Vagina (tissue), 2 donors: ENCODE data around the gene PBX1. TPM values are rescaled to one million over a fixed set of nuclear protein-coding genes. Genes with fewer than 3 reads are reported as not detected.

Experiments
- DNase-seq, 2 donors: peaks; one replicate each; pipeline ENCODE4 v3.0.0-alpha.2; 2017; ENCODE audit errors: extremely low spot score in 2 of 2
- H3K27ac ChIP-seq: fragments of 200-600 bp; sonication (generic); one replicate; pipeline ENCODE4 v1.5.1; 2019
- H3K27me3 ChIP-seq: fragments of 200-600 bp; sonication (generic); one replicate; pipeline ENCODE4 v1.5.1; 2019
- H3K36me3 ChIP-seq, 2 donors: fragments of 200-600 bp; sonication (generic); one replicate each; pipeline ENCODE4 v1.5.1; 2017 to 2019
- H3K4me1 ChIP-seq: fragments of 200-600 bp; sonication (generic); one replicate; pipeline ENCODE4 v1.5.1; 2019
- H3K4me3 ChIP-seq, 2 donors: fragments of 200-600 bp; sonication (generic); 1 replicate in 1 of 2; 2 replicates in 1 of 2; pipeline ENCODE4 v1.5.1; 2016 to 2019
- H3K9me3 ChIP-seq: fragments of 200-600 bp; sonication (generic); one replicate; pipeline ENCODE4 v1.5.1; 2019
- CTCF ChIP-seq, 3 experiments: fragments of 450-650 bp in 2 of 3; fragments of 200-600 bp in 1 of 3; sonication (generic) in 1 of 3; IDR thresholded peaks; one replicate each; pipeline ENCODE4 v1.5.1; 2017 to 2019; ENCODE audit warnings: antibody characterized with exemption in 3 of 3, mild to moderate bottlenecking in 2 of 3, moderate library complexity in 2 of 3
- POLR2A ChIP-seq, 2 donors: fragments of 450-650 bp; IDR thresholded peaks; one replicate each; pipeline ENCODE4 v1.6.1; 2017; ENCODE audit warnings: antibody characterized with exemption in 2 of 2, mild to moderate bottlenecking in 2 of 2, moderate library complexity in 2 of 2
- POLR2AphosphoS5 ChIP-seq, 2 donors: sonication (generic); formaldehyde crosslinking; IDR thresholded peaks; one replicate each; pipeline ENCODE4 v1.9.0; 2017; ENCODE audit warnings: antibody characterized with exemption in 2 of 2, mild to moderate bottlenecking in 2 of 2, low read depth in 1 of 2; ENCODE audit not compliant: insufficient read depth in 1 of 2
- intact Hi-C: fragments of 100-400 bp; cut with DNase I; formaldehyde crosslinking; loops from one replicate; pipeline ENCODE4 v1.15.1; 2023
- total RNA-seq: library from RNA; depleted of rRNA; stranded (reverse); fragments of >200 nt; gene quantifications from one replicate; pipeline ENCODE4 v1.2.3, GENCODE V29; 2016

Gene PBX1
- total RNA-seq, 1 donor from 2014 or later, result 69.0 TPM

- no peaks in the 10 kb centered on the region for H3K9me3 ChIP-seq
- H3K4me3 ChIP-seq, result no peak overlapping the region
- H3K36me3 ChIP-seq, result no peaks in the 10 kb centered on the region
- peaks cover 15% of the 10 kb centered on the region for H3K4me1 ChIP-seq
- no peak for TF ChIP-seq POLR2A (IDR thresholded peaks at IDR 0.05)
- no peak for TF ChIP-seq CTCF (IDR thresholded peaks at IDR 0.05)
- TF ChIP-seq POLR2AphosphoS5 (IDR thresholded peaks at IDR 0.05; ENCODE audit: insufficient read depth in 1 of 2, low read depth in 1 of 2), result no peak
- intact Hi-C loops, result no loop called here
- H3K27me3 ChIP-seq, result no peaks in the 10 kb centered on the region
- no peak overlapping the region for H3K27ac ChIP-seq
- DNase-seq, result no peak
These were observed 129.8 kb downstream of the PBX1 start for GRCh38 chr1:164688791-164689190.

- Histone ChIP-seq H3K27ac (no peak overlapping the region), H3K4me1 (peaks cover 8% of the 10 kb centered on the region), H3K27me3 (no peaks in the 10 kb centered on the region), H3K9me3 (no peaks in the 10 kb centered on the region), H3K4me3 (no peak overlapping the region), H3K36me3 (no peaks in the 10 kb centered on the region)
- no peak for DNase-seq
- intact Hi-C loops, result no loop called here
- TF ChIP-seq POLR2AphosphoS5 (IDR thresholded peaks at IDR 0.05; ENCODE audit: insufficient read depth in 1 of 2, low read depth in 1 of 2) (no peak), CTCF (IDR thresholded peaks at IDR 0.05) (no peak), POLR2A (IDR thresholded peaks at IDR 0.05) (no peak)
These were observed 130.9 kb downstream of the PBX1 start for GRCh38 chr1:164689672-164690511.

- peaks cover 18% of the 10 kb centered on the region for H3K4me1 ChIP-seq
- TF ChIP-seq POLR2A (IDR thresholded peaks at IDR 0.05) (no peak), CTCF (IDR thresholded peaks at IDR 0.05) (no peak), POLR2AphosphoS5 (IDR thresholded peaks at IDR 0.05; ENCODE audit: insufficient read depth in 1 of 2, low read depth in 1 of 2) (no peak)
- H3K36me3 ChIP-seq, result no peaks in the 10 kb centered on the region
- no peaks in the 10 kb centered on the region for H3K9me3 ChIP-seq
- intact Hi-C loops, result no loop called here
- H3K27me3 ChIP-seq, result no peaks in the 10 kb centered on the region
- DNase-seq, result no peak
- H3K27ac ChIP-seq, result no peak overlapping the region
- no peak overlapping the region for H3K4me3 ChIP-seq
These were observed 133.4 kb downstream of the PBX1 start for GRCh38 chr1:164692420-164692819.

DNA sequence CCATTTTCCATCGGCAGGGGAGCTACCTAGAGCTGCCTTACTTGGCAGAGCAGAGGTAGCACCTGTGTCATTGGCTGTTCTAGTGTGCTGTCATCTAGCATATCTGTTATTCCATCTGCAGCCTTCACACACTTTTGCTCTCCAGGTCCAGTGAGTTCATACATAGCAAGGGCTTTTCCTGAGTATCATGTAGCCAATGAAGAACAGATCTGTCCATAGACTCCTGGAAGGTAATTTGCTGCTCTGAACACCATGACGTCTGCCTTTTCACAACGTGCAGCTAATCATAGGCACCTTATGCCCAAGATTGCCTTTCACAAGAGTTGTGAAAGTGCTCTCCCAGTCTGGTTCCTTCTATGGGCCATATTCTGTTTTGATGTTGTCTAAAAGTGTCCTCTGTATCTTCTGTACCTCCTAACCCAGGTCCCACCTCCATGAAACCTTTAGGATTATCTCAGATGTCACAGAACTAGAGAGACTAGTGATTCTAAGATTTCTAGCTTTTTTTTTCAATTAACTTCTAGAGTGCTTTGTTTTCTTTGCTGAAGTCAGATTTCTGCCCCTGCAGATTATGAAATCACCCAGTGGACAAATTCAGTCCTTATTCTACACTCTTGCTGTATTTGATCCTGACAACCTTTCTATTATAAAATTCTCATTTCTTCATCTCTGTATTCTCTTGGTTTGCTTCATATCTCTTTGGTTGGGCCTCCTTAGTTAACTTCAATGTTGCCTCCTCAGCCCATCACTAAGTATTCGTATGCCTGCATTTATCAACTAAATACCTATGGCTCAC, 134.8 kb downstream of the PBX1 start:
- no peak overlapping the region for H3K27ac ChIP-seq
- no peaks in the 10 kb centered on the region for H3K36me3 ChIP-seq
- intact Hi-C loops, result no loop called here
- no peak overlapping the region for H3K4me3 ChIP-seq
- no peaks in the 10 kb centered on the region for H3K9me3 ChIP-seq
- no peaks in the 10 kb centered on the region for H3K27me3 ChIP-seq
- DNase-seq, result no peak
- peaks cover 23% of the 10 kb centered on the region for H3K4me1 ChIP-seq
- TF ChIP-seq POLR2A (IDR thresholded peaks at IDR 0.05), result no peak
- no peak for TF ChIP-seq CTCF (IDR thresholded peaks at IDR 0.05)
- no peak for TF ChIP-seq POLR2AphosphoS5 (IDR thresholded peaks at IDR 0.05; ENCODE audit: insufficient read depth in 1 of 2, low read depth in 1 of 2)
